ENCODE data around the gene SATB2.
A peak's percentile ranks its signal among the peaks of the same experiment; 100 is the strongest.

Gene SATB2

DNA sequence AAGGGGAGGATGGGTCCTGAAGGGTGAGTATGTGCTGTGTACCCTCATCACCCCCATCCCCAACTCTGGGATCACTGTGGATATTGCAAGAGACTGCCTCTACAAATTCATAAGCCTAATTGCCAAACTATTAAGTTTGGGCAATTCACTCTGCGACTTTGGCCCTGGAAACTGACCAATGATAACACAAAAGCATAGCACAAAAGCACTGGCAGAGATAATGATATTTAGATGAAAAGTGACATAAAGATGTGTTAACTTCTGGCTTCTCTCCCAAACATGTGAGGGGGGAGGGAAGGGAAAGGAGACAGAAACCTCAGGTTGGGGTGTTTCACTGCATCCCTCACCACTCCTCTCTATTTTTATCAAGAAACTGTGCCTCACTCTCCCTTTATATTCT is 150.3 kb downstream of the SATB2 start:
- no peak overlapping the region for H3K4me3 ChIP-seq (ENCODE audit: low read depth, low read length)
- no peak for DNase-seq (ENCODE audit: low read depth)

DNA sequence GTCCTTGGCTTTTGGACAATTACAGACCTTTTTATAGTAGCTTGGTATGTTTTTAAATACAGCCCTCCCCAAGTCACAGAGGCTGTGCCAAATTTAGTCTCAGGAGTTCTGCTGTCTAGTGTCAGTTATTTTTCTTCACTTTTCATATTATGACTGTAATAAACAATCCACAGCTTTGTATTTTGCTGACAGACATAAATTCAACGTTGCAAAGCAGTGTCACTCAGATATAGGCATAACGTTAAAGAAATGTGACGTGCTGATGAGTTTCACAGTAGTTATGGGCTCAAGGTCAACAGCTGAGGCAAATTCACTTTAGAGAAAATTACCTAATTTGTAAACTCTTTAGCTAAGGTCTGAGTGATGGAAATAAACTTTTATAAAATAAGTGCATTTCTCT is 151.6 kb downstream of the SATB2 start:
- DNase-seq (ENCODE audit: low read depth): no peak
- no peak overlapping the region for H3K4me3 ChIP-seq (ENCODE audit: low read depth, low read length)

DNA sequence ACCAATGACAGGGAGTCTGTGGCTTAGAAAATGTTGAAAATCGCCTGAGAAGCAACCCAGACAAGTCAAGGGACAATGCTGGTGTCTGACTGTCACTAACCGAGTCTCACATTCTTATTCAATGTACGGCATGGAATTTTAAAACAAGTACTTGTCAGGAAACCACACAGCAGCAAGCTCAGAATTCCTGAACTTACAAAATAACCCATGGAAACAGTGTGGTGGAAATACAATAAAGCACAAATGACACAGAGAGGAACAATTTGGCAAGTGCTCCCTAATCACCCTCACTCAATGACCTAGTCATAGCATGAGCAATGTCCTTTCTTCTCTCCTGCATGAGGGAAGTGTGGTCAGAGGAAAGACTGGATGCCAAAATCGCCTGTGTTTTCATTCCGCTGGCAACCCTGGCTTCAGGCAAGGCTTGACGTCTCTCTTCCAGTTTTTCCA is 154.0 kb downstream of the SATB2 start:
- H3K4me3 ChIP-seq (ENCODE audit: low read depth, low read length): no peak overlapping the region
- DNase-seq (ENCODE audit: low read depth): peak; percentile 89

DNA sequence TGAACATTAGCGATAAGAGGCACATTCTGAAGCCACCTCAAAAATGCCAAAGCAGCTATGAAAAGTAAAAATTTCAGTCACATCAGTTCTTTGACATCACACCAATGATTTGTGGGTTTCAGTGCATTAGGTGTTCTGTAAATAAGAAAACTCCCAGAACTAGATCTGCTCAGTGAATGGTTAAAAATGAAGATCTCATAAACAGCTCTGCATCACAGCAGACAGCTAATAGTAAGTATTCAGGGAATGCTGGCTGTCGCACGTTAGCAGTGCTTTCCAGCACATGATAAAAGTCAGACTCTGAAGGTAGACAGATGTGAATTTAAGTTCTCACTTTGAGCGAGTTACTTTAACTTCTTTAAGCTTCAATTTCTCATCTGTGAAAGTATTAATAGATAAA is 154.9 kb downstream of the SATB2 start:
- no peak overlapping the region for H3K4me3 ChIP-seq (ENCODE audit: low read depth, low read length)
- DNase-seq (ENCODE audit: low read depth): no peak

DNA sequence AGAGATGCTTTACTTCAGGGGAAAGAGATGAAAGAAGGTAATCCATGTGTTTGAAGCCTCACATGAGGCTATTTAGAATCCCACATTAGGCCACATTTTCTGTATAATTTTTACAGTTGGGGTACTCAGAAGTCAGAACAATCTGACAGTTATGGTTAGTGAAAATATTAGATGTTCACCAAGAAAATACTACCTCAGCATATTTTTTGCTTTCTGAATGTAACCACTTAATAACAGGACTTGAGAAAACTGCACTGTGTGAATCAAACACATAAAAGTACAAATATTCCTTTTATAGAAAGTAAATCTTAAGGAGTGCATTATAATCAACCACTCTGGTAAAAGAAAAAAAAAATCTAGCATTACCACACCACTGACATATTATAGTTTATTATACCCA is 169.3 kb downstream of the SATB2 start:
- no peak overlapping the region for H3K4me3 ChIP-seq (ENCODE audit: low read depth, low read length)
- DNase-seq (ENCODE audit: low read depth): no peak

DNA sequence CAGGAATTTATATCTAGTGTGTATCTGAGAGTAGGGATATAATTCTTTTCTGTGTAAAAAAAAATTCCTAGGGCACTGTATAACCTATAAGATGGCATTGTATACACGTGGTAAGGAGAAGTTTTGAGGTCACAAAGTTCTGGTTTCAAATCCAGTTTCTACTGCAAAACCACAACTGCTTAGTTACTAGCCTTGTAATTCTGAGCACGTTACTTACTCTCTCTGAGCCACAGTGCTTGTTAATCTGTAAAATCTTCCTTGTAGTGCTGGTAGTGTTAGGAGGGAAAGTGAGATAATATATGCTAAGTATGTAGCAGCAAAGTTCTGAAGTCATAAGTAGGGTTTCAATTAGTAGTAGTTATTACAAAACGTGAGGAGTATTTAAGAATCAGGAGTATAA is 175.4 kb downstream of the SATB2 start:
- H3K4me3 ChIP-seq (ENCODE audit: low read depth, low read length): no peak overlapping the region
- DNase-seq (ENCODE audit: low read depth): no peak

DNA sequence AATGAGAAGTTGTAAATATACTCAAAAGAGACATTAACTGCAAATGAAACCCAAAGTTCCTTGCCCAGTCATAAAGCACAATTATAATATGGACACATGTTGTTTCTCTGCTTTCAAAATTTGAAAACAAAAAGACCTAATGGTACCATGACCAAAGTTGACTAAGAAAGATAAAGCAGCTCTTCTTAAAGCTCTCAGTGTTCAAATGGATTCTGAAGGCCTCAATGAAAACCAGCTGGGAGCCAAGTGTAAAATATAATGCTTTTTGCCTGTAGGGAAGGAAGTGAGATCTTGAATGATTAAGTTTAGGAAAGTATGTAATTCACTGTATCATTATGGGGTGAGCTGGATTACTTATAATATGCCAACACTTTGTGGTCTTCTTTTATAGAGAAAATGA is 178.6 kb downstream of the SATB2 start:
- no peak for DNase-seq (ENCODE audit: low read depth)
- H3K4me3 ChIP-seq (ENCODE audit: low read depth, low read length): no peak overlapping the region

DNA sequence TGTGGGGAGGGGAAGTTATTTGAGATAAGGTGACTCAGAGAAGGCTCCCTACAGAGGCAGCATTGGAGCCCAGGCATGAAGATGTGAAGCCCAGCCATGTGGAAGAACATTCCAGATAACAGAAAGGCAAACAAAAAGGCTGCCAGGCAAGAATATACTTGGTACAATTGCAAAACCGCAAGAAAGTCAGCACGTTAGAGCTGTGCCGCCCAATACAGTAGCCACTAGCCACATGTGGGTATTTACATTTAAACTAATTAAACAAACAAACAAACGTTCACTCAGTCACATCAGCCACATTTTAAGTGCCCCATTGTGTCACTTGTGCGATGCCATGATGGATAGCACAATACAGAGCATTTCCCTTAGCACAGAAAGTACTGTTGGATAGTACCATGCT is 179.6 kb downstream of the SATB2 start:
- H3K4me3 ChIP-seq (ENCODE audit: low read depth, low read length): no peak overlapping the region
- DNase-seq (ENCODE audit: low read depth): peak; percentile 9

DNA sequence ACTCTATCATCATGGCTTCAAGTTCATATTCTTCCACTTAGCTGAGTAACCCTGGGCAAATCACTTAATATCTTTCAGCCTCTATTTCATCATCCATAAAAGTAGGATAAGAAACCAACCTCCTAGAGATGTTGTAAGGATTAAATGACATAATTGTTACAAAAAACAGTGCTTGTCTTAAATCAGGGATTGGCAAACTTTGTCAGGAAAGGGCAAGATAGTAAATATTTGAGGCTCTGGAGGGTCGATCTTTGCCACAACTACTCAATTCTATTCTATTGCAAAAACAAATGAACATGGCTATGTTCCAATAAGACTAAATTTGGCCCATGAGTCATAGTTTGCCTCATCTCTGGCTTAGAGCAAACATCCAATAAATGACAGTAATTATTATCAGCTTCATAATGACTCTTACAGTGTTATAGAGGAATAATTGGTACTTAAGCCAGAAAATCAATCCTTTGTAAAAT is 184.7 kb downstream of the SATB2 start:
- H3K4me3 ChIP-seq (ENCODE audit: low read depth, low read length): no peak overlapping the region
- peak; percentile 87 for DNase-seq (ENCODE audit: low read depth)

DNA sequence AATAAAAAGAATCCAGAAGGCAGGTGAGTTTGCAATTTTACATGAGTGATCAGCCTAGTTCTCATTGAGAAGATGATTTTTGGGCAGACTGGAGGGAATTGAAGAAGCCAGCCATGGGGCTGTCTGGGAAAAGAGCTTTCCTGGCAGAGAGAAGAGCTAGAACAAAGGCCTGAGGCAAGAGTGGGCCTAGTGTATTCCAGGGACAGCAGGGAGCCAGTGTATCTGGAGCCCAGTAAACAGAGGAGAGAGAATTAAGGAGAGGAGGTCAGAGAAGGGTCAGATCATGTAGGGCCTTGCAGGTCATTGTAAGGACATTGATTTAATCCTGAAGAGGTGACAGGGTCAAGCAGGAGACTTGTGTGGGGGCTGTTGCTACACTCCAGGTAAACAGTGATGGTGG is 195.8 kb downstream of the SATB2 start:
- DNase-seq (ENCODE audit: low read depth): no peak
- H3K4me3 ChIP-seq (ENCODE audit: low read depth, low read length): no peak overlapping the region

DNA sequence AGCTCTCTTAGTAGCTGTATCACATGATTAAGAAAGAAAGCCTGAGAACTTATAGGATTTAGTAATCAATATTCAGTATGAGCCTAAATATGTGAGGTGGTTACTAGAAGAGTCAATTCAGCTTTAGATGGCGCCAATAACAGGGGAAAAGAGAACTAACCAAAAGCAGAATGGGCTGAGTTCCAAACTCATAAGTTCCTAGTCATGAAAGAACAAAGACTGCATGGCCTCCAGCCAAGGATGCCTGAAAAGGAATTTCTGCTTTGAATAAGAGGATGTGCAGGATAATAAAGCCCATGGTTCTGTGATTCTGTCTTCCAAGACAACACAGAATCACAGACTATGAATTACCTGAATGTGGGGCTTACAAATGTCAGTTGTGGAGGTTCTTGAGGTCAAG is 196.5 kb downstream of the SATB2 start:
- DNase-seq (ENCODE audit: low read depth): peak; percentile 89
- no peak overlapping the region for H3K4me3 ChIP-seq (ENCODE audit: low read depth, low read length)

DNA sequence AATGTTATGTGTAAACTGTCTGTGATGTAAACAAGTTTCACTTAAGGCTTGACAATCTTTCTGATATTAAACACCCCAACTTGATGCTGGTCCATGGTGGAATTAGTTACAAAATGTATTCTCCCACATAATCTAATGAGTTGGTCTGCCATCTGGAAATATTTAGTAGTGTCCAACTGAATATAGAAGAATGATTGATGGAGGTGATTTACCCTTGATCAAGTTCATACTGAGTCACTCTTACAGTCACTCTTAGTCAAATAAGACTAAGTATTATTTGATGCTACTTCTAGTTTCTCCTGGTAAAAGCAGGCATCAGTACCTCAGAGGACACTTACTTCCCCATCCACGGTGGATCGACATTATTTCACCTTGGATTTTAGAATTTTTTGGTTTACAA is 198.1 kb downstream of the SATB2 start:
- DNase-seq (ENCODE audit: low read depth): no peak
- H3K4me3 ChIP-seq (ENCODE audit: low read depth, low read length): no peak overlapping the region

DNA sequence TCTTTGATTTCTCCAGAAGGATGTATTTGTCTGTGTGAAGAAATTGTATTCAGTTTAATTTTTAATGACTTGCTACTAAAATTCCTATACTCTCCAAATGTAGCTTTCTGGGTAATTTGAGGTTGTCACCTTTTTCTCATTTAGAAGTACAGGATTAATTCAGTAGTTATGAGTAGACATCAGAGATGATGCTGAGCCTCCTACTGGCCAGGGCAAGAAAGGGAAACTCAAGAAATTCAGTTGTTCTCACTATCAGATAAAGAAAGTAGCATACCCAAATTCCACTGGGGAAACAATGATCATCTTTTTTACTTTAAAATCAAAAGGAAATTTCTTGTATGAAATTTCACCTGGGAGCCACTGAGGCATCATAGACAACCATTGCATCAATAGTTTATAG is 199.4 kb downstream of the SATB2 start:
- H3K4me3 ChIP-seq (ENCODE audit: low read depth, low read length): no peak overlapping the region
- no peak for DNase-seq (ENCODE audit: low read depth)

DNA sequence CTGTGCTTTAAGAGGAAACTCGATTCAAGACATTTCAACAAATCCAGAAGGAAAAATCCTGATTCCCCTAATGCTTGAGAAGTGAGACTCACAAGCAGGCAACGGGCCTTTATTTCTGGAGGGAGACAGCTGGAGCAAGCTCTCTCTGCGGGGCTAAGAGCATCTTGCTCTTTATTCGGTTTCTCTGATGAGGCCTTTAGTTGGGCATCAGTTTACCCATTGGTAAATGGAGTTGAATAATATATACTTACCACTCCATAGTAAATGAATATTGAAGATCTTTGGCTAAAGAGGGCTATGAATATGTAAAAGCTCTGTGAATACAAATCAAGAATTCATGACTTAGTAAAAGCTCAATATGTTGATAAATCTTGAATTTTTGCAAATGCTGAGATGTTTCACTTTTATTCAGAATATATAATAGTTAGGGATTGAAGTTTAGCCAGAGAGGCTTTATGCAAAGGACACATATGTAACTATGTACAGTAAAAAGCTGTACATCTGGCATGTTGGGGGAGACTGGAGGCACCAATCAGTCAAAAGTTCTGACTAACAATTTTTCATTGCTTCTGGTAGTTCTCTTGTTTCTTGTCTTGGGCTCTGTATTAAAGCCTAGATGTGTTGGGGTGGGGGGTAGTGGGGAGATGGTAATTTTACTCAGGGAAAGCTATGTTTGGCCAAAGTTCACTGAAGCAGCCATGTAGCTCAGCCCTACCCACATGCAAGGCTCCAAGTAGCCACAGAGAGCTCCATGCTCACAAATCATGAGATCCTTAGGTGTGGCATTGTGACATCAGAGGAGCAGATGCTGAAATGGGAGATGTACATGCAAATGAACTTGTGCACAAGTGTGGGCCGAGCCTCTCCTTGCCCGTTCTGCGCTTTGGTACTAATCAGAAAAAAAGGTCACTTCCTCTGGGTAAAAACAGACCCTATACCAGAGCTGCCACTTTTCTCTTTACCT is 200.2 kb downstream of the SATB2 start:
- DNase-seq (ENCODE audit: low read depth): no peak
- H3K4me3 ChIP-seq (ENCODE audit: low read depth, low read length): no peak overlapping the region

DNA sequence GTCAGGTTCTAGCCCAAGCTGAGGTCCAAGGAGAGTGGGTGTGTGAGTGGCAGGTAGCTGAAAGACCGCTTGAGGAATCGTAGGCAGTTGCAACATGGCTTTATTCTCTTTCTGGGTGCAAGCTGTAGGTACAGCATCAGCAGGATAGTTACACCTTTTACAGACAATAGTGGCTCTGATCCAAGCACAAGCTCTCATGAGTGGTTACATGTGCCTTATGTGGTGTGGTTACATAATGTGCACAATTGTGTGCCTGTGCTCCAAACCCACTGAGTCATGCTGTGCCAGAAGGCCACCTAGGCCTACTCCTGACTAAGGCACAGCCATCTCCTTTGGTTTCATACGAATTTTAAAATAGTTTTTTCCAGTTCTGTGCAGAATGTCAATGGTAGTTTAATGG is 227.6 kb downstream of the SATB2 start:
- no peak overlapping the region for H3K4me3 ChIP-seq (ENCODE audit: low read depth, low read length)
- no peak for DNase-seq (ENCODE audit: low read depth)

DNA sequence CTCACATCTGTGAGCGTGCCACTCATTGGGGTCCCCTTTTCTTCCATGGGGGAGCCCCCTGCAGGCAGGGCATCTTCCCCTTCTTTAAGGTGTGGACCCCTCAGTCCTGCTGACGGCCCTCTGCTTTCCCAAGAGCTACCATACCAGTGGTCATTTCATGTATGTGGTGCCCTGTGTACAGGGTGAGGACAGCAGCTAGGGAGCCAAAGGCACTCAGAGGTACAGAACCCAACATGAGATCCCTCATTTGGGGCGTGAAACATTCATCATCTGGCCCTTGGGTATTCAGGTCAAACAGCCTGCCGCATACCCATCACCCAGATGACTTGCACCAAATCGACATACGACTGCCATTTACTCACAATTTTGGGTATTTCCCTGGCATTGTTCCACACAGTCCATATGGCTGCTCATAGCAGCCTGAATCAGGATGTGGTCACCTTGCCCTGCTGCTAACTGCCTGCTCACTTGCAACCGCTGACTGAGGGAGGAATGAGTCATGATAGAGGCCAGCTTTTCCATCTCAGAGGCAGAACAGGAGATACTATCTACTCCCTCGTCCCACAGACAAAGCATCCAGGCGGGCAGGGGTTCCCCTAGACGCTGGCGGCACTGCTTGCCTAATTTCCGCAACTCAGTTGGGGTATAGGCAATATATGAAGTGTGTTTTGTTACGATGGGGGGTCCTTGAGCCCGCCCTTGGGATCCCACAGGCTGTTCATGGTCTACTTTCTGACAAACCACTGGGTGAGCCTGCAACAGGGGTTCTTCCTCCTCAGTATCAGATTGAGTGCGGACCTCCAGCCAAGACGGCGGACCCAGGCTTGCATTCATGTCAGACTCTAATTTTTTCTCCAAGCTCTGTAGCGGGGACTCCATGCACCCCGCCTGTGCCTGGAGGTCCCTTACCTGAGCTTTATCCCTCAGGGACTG is 228.6 kb downstream of the SATB2 start:
- peak; percentile 82 for DNase-seq (ENCODE audit: low read depth)
- H3K4me3 ChIP-seq (ENCODE audit: low read depth, low read length): no peak overlapping the region

DNA sequence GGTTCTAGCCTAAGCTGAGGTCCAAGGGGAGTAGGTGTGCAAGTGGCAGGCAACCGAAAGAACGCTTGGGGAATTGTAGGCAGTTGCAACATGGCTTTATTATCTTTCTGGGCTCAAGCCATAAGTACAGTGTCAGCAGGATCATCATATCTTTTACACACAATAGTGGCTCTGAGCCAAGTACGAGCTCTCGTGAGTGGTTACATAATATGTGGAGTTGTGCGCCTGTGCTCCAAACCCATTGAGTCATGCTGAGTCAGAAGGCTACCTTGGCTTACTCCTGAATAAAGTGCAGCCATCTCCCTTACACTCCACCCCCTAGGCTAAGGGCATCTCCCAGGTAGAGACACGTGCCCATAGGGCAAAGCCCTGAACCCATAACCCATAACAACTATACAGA is 233.9 kb downstream of the SATB2 start:
- no peak for DNase-seq (ENCODE audit: low read depth)
- H3K4me3 ChIP-seq (ENCODE audit: low read depth, low read length): no peak overlapping the region

DNA sequence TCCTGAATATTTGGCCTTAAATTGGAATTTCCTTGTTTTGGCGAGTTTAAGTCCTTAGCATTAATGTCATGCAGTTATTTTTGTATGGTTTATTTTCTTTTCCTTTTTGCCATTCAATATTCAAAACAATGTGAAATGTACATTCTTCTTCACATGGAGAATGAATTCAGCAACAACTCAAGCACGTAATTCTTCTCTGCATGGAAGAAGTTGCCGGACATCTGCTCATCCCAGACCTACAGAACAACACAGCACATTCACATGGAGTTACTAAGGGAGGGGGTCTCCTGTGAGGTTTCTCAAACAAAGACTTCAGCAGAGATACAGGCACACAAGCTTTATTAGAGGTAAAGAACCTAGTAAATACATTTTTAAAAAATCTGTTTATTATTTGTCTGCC is 236.8 kb downstream of the SATB2 start:
- H3K4me3 ChIP-seq (ENCODE audit: low read depth, low read length): no peak overlapping the region
- no peak for DNase-seq (ENCODE audit: low read depth)

DNA sequence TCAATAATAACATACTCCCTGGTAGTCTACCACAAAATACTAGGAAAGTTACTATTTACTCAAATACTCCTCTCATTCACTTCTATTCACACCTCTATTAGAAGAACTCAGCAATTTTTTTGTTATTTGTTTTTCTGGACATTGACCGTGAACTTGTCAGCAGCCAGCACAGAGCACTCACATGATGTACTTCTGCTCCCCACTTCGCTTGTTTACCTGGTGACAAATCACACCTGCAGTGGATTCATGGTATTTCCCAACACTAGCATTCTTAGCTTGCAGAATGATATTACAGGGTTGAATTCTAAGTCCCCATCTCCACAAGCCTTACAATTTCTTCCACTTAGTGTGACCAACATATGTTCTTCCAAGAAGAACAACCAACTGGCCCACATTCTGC is 238.2 kb downstream of the SATB2 start:
- no peak overlapping the region for H3K4me3 ChIP-seq (ENCODE audit: low read depth, low read length)
- DNase-seq (ENCODE audit: low read depth): no peak
